ENCODE results near the gene PSME3.

Gene PSME3

DNA sequence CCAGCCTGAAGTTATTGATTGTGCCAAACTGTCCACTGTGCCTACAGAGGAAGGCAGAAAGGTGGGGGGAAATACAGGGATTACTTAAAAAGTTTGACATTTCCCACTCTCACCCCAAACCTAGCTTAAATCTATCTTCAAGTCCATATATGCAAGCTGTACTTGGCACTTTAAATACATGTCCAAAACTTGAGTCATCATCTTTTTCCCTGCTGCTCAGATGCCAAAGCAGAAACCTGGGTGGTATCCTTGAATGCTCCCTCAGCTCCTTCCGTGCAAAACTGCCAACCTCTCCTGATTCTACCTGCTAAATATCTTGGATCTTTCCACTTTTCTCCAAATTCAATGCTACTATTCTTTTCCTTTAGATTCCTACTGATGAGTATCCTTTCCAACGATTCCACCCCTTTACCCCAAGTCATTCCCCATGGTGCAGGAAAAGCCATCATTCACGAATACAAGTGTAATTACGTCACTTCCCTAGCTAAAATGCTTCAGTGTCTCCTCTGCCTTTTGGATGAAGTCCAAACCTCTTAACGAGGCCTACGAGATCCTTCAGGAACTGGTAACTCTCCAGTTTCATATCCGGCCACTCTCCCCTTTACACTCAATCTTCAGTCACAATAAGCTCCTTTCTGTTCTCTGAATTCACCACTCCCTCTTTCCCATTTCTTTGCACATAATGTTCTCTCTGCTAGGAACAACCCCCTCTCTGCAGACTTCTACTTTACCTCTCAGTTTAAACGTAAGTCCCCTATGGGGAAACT lies 18.4 kb upstream of the PSME3 start:
- H3K4me3 ChIP-seq (ENCODE audit: low read depth, low read length): no peak overlapping the region
- no peak for DNase-seq (ENCODE audit: low read depth)
- TF ChIP-seq, protein P1, sequence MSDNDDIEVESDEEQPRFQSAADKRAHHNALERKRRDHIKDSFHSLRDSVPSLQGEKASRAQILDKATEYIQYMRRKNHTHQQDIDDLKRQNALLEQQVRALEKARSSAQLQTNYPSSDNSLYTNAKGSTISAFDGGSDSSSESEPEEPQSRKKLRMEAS (IDR thresholded peaks at IDR 0.05; ENCODE audit: low read depth, low read length): no peak
- TF ChIP-seq, protein P2, sequence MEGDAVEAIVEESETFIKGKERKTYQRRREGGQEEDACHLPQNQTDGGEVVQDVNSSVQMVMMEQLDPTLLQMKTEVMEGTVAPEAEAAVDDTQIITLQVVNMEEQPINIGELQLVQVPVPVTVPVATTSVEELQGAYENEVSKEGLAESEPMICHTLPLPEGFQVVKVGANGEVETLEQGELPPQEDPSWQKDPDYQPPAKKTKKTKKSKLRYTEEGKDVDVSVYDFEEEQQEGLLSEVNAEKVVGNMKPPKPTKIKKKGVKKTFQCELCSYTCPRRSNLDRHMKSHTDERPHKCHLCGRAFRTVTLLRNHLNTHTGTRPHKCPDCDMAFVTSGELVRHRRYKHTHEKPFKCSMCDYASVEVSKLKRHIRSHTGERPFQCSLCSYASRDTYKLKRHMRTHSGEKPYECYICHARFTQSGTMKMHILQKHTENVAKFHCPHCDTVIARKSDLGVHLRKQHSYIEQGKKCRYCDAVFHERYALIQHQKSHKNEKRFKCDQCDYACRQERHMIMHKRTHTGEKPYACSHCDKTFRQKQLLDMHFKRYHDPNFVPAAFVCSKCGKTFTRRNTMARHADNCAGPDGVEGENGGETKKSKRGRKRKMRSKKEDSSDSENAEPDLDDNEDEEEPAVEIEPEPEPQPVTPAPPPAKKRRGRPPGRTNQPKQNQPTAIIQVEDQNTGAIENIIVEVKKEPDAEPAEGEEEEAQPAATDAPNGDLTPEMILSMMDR (IDR thresholded peaks at IDR 0.05; ENCODE audit: low read depth, low read length): no peak
- no peak for TF ChIP-seq MYC (IDR thresholded peaks at IDR 0.05; ENCODE audit: low read depth, low read length)
- no peak for TF ChIP-seq POLR2A (IDR thresholded peaks at IDR 0.05; ENCODE audit: extremely low read depth, insufficient read length)

DNA sequence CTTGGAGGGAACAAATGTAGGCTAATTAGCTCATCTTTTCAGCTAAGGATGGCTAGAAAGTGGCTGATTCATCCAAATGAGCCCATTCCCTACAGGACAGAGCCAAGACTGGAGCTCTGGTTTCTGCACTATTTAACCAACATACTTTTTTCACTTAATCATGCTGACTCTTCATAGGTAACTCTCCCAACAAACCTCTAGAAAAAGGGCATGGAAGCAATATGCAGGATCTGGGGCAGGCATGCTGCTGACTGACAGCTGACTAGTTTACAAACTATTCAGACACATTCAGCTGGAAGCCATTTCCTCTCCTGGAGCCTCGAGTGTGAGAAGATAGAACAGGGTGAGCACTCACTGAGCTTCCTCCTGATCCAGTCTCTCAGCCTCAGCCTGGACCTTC lies 15.3 kb upstream of the PSME3 start:
- H3K4me3 ChIP-seq (ENCODE audit: low read depth, low read length): no peak overlapping the region
- no peak for DNase-seq (ENCODE audit: low read depth)
- TF ChIP-seq, protein P2 (IDR thresholded peaks at IDR 0.05; ENCODE audit: low read depth, low read length): no peak
- TF ChIP-seq MYC (IDR thresholded peaks at IDR 0.05; ENCODE audit: low read depth, low read length) (no peak), POLR2A (IDR thresholded peaks at IDR 0.05; ENCODE audit: extremely low read depth, insufficient read length) (no peak)
- TF ChIP-seq, protein P1 (IDR thresholded peaks at IDR 0.05; ENCODE audit: low read depth, low read length): no peak

DNA sequence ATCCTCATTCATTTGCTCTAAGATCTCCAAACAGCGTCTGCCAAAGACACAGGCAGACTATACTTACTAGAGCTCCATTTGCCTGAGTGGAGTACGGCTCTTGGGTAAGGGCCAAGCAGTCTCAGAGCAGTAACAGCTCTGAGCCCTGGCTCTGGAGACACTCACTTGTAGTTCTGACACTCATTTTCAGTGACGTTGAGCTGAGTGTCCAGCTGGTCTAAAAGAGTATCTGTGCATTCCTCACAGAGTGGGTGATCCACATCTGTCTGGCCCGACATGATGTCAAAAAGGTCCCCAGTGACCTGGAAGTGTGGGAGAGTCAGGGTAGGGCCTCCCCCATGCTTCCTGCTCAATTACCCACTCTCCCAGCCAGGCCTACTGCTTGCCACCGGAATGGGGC lies 14.8 kb upstream of the PSME3 start:
- H3K4me3 ChIP-seq (ENCODE audit: low read depth, low read length): no peak overlapping the region
- TF ChIP-seq, protein P1 (IDR thresholded peaks at IDR 0.05; ENCODE audit: low read depth, low read length): no peak
- no peak for DNase-seq (ENCODE audit: low read depth)

GRCh38 chr17:42819939-42820535 lies 13.2 kb upstream of the PSME3 start:
- H3K4me3 ChIP-seq (ENCODE audit: low read depth, low read length): no peak overlapping the region
- DNase-seq (ENCODE audit: low read depth): peak; percentile 75
- TF ChIP-seq, protein P2 (IDR thresholded peaks at IDR 0.05; ENCODE audit: low read depth, low read length): peak; percentile 85
- TF ChIP-seq MYC (IDR thresholded peaks at IDR 0.05; ENCODE audit: low read depth, low read length): no peak

DNA sequence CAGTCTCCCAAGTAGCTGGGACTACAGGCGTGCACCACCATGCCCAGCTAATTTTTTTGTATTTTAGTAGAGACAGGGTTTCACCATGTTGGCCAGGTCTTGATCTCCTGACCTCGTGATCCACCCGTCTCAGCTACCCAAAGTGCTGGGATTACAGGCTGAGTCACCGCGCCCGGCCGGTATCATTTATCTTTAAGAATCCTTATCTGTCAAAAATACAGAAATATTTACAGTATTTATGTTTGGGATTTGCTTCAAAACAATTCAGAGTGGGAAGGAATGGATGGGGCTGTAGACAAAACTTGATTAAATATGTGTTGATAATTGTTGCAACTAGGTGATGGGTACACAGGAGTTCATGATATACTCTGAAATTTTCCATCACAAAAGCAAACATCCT lies 12.0 kb upstream of the PSME3 start:
- TF ChIP-seq MYC (IDR thresholded peaks at IDR 0.05; ENCODE audit: low read depth, low read length) (no peak), POLR2A (IDR thresholded peaks at IDR 0.05; ENCODE audit: extremely low read depth, insufficient read length) (no peak)
- TF ChIP-seq, protein P1 (IDR thresholded peaks at IDR 0.05; ENCODE audit: low read depth, low read length): no peak
- TF ChIP-seq, protein P2 (IDR thresholded peaks at IDR 0.05; ENCODE audit: low read depth, low read length): no peak
- no peak overlapping the region for H3K4me3 ChIP-seq (ENCODE audit: low read depth, low read length)
- DNase-seq (ENCODE audit: low read depth): no peak

DNA sequence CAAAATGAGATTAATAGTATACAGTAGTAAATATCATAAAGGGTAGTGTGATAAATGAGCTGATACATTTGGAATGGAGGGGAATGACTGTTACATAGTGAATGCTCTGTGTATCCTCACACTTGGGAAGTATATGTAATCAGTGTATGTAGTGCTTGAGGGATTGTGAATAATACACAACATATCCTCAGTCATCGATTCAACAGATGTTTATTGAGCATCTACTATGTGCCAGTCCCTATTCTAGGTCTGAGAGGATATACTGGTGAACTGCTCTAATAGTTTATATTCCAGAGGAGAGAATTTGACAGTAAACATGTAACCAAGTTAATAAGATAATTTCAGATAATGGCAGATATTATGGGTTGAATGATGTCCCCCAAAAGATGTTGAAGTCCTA lies 5.7 kb upstream of the PSME3 start:
- TF ChIP-seq POLR2A (IDR thresholded peaks at IDR 0.05; ENCODE audit: extremely low read depth, insufficient read length) (no peak), MYC (IDR thresholded peaks at IDR 0.05; ENCODE audit: low read depth, low read length) (no peak)
- TF ChIP-seq, protein P1 (IDR thresholded peaks at IDR 0.05; ENCODE audit: low read depth, low read length): no peak
- TF ChIP-seq, protein P2 (IDR thresholded peaks at IDR 0.05; ENCODE audit: low read depth, low read length): no peak
- no peak for DNase-seq (ENCODE audit: low read depth)
- no peak overlapping the region for H3K4me3 ChIP-seq (ENCODE audit: low read depth, low read length)
